A549 (cell line): ENCODE results near the gene TDRD3.

ENCODE experiments used
- CBX2 ChIP-seq: fragments of 200-600 bp; sonication (generic); IDR thresholded peaks from 2 replicates; pipeline ENCODE4 v1.6.1; 2016; ENCODE audit warnings: low read depth, mild to moderate bottlenecking, borderline replicate concordance
- EP300 ChIP-seq, 2 experiments: fragments of >200 bp; sonication (Bioruptor Twin); formaldehyde crosslinking; IDR thresholded peaks; 2 replicates in 1 of 2; 3 replicates in 1 of 2; pipeline ENCODE4 v1.6.1; 2016 to 2017
- FOSL2 ChIP-seq, 2 experiments: fragments of 450-650 bp in 1 of 2; fragments of >200 bp in 1 of 2; sonication (Bioruptor Twin) in 1 of 2; formaldehyde crosslinking; IDR thresholded peaks; 2 replicates each; pipeline versions ENCODE4 v1.5.0 to v1.6.1; 2016 to 2020; ENCODE audit warnings: mild to moderate bottlenecking in 1 of 2, moderate library complexity in 1 of 2
- JUN ChIP-seq, 2 experiments: fragments of >200 bp; sonication (Bioruptor Twin); formaldehyde crosslinking; IDR thresholded peaks; 2 replicates in 1 of 2; 3 replicates in 1 of 2; pipeline ENCODE4 v1.6.1; 2016 to 2017
- KDM1A ChIP-seq: fragments of 200-600 bp; sonication (generic); IDR thresholded peaks from 2 replicates; pipeline ENCODE4 v1.6.1; 2016; ENCODE audit warnings: low read depth, mild to moderate bottlenecking
- POLR2A ChIP-seq: IDR thresholded peaks from 2 replicates; pipeline ENCODE4 v1.6.1; 2012; ENCODE audit warnings: mild to moderate bottlenecking, low read length
- RAD21 ChIP-seq, 2 experiments: fragments of >200 bp in 1 of 2; sonication (Bioruptor Twin) in 1 of 2; formaldehyde crosslinking in 1 of 2; IDR thresholded peaks in 1 of 2; conservative IDR thresholded peaks in 1 of 2; 2 replicates in 1 of 2; 3 replicates in 1 of 2; pipeline ENCODE4 v1.6.1; 2012 to 2018; ENCODE audit warnings: inconsistent platforms in 1 of 2
- RCOR1 ChIP-seq: fragments of 150-350 bp; IDR thresholded peaks from 2 replicates; pipeline ENCODE4 v1.6.1; 2014; ENCODE audit warnings: antibody characterized with exemption, low read length, low read depth
- RFX5 ChIP-seq: fragments of 450-650 bp; IDR thresholded peaks from 2 replicates; pipeline ENCODE4 v1.7.1; 2014; ENCODE audit warnings: antibody characterized with exemption, mild to moderate bottlenecking, moderate library complexity
- RNF2 ChIP-seq: fragments of 200-600 bp; sonication (generic); IDR thresholded peaks from 2 replicates; pipeline ENCODE4 v1.6.1; 2016; ENCODE audit warnings: low read depth, mild to moderate bottlenecking, antibody characterized with exemption, moderate library complexity, borderline replicate concordance
- TF ChIP-seq, protein P1 (sequence below): fragments of >200 bp; sonication (Bioruptor Twin); formaldehyde crosslinking; IDR thresholded peaks from 3 replicates; pipeline ENCODE4 v1.5.1; 2016
- TF ChIP-seq, protein P2 (sequence below): fragments of 450-650 bp; IDR thresholded peaks from 2 replicates; pipeline ENCODE4 v1.6.1; 2014; ENCODE audit warnings: antibody characterized with exemption

DNA sequence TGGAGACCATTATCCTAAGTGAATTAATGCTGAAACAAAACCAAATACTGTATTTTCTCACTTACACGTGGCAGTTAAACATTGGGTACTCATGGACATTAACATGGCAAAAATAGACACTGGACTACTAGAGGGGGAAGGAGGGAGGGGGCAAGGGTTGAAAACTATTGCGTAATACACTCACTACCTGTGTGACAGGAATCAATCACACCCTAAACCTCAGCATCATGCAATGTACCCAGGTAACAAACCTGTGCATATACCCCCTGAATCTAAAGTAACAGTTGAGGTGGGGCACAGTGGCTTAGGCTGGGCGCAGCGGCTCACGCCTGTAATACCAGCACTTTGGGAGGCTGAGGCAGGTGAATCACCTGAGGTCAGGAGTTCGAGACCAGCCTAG, 207.0 kb downstream of the TDRD3 start:
- TF ChIP-seq JUN (IDR thresholded peaks at IDR 0.05), result no peak
- no peak for TF ChIP-seq RNF2
- no peak for TF ChIP-seq POLR2A
- TF ChIP-seq, protein P1, sequence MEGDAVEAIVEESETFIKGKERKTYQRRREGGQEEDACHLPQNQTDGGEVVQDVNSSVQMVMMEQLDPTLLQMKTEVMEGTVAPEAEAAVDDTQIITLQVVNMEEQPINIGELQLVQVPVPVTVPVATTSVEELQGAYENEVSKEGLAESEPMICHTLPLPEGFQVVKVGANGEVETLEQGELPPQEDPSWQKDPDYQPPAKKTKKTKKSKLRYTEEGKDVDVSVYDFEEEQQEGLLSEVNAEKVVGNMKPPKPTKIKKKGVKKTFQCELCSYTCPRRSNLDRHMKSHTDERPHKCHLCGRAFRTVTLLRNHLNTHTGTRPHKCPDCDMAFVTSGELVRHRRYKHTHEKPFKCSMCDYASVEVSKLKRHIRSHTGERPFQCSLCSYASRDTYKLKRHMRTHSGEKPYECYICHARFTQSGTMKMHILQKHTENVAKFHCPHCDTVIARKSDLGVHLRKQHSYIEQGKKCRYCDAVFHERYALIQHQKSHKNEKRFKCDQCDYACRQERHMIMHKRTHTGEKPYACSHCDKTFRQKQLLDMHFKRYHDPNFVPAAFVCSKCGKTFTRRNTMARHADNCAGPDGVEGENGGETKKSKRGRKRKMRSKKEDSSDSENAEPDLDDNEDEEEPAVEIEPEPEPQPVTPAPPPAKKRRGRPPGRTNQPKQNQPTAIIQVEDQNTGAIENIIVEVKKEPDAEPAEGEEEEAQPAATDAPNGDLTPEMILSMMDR, result no peak
- TF ChIP-seq, protein P2, sequence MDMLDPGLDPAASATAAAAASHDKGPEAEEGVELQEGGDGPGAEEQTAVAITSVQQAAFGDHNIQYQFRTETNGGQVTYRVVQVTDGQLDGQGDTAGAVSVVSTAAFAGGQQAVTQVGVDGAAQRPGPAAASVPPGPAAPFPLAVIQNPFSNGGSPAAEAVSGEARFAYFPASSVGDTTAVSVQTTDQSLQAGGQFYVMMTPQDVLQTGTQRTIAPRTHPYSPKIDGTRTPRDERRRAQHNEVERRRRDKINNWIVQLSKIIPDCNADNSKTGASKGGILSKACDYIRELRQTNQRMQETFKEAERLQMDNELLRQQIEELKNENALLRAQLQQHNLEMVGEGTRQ, result no peak
- TF ChIP-seq RAD21 (conservative IDR thresholded peaks at IDR 0.05 in 1 of 2, IDR thresholded peaks at IDR 0.05 in 1 of 2), result no peak
- TF ChIP-seq CBX2, result no peak
- no peak for TF ChIP-seq RFX5
- TF ChIP-seq EP300 (IDR thresholded peaks at IDR 0.05), result no peak
- no peak for TF ChIP-seq KDM1A
- TF ChIP-seq FOSL2 (IDR thresholded peaks at IDR 0.05), result no peak
- no peak for TF ChIP-seq FOSL2 (CRISPR knock-in tag; IDR thresholded peaks at IDR 0.05)
- TF ChIP-seq RCOR1, result no peak
